ENCODE measurements around the gene LARP7.
A peak's percentile ranks its signal among the peaks of the same experiment; 100 is the strongest.
"Not testable (repeated sequence)": the region's sequence is repeated elsewhere in the genome, so short reads cannot be mapped to it uniquely, and the experiment has no call there.

The LARP7 gene

GRCh38 chr4:112651641-112652040 lies 14.7 kb downstream of the LARP7 start:
- DNase-seq = no peak

- DNase-seq = no peak
Measured at GRCh38 chr4:112652216-112652615, 15.3 kb downstream of the LARP7 start.

- DNase-seq = no peak
Measured at GRCh38 chr4:112655270-112655669, 18.3 kb downstream of the LARP7 start.

GRCh38 chr4:112656115-112656514 lies 19.2 kb downstream of the LARP7 start:
- not testable (repeated sequence) for DNase-seq

GRCh38 chr4:112664611-112665010 lies 27.7 kb downstream of the LARP7 start:
- DNase-seq = peak; percentile 15

- DNase-seq = no peak
Measured at GRCh38 chr4:112668131-112668530, 31.2 kb downstream of the LARP7 start.

- DNase-seq = no peak
Measured at GRCh38 chr4:112673076-112673475, 36.1 kb downstream of the LARP7 start.

- DNase-seq = no peak
Measured at GRCh38 chr4:112673686-112674085, 36.7 kb downstream of the LARP7 start.

- DNase-seq = no peak
Measured at GRCh38 chr4:112674376-112674775, 37.4 kb downstream of the LARP7 start.

GRCh38 chr4:112677519-112678091 lies 40.7 kb downstream of the LARP7 start:
- no peak for DNase-seq

- no peak for DNase-seq
Measured at GRCh38 chr4:112680996-112681395, 44.1 kb downstream of the LARP7 start.

GRCh38 chr4:112693507-112693906 lies 56.6 kb downstream of the LARP7 start:
- no peak for DNase-seq

GRCh38 chr4:112700679-112701078 lies 63.7 kb downstream of the LARP7 start:
- no peak for DNase-seq

- DNase-seq = peak; percentile 33
Measured at GRCh38 chr4:112702892-112703291, 65.9 kb downstream of the LARP7 start.

- DNase-seq = no peak
Measured at GRCh38 chr4:112704322-112704721, 67.4 kb downstream of the LARP7 start.

GRCh38 chr4:112704991-112705845 lies 68.3 kb downstream of the LARP7 start:
- DNase-seq = peak; percentile 65

GRCh38 chr4:112705891-112706839 lies 69.2 kb downstream of the LARP7 start:
- DNase-seq = peak; percentile 6

- no peak for DNase-seq
Measured at GRCh38 chr4:112706840-112707207, 69.9 kb downstream of the LARP7 start.
